HG03521 (cell line): ENCODE measurements around the gene PACSIN2.

Source experiments
- ATAC-seq: cut with Tn5 transposase; IDR thresholded peaks from one replicate; pipeline ENCODE4 v1.9.1; 2021; ENCODE audit warnings: mild to moderate bottlenecking, moderate library complexity; ENCODE audit not compliant: unreplicated experiment

The PACSIN2 gene

GRCh38 chr22:42869888-42870480 is 145.0 kb downstream of the PACSIN2 start:
- ATAC-seq, result no peak

GRCh38 chr22:42869463-42869862 is 145.5 kb downstream of the PACSIN2 start:
- ATAC-seq, result no peak

- no peak for ATAC-seq
These were observed 146.1 kb downstream of the PACSIN2 start for GRCh38 chr22:42868751-42869251.

- ATAC-seq, result no peak
These were observed 148.8 kb downstream of the PACSIN2 start for GRCh38 chr22:42866100-42866499.

DNA sequence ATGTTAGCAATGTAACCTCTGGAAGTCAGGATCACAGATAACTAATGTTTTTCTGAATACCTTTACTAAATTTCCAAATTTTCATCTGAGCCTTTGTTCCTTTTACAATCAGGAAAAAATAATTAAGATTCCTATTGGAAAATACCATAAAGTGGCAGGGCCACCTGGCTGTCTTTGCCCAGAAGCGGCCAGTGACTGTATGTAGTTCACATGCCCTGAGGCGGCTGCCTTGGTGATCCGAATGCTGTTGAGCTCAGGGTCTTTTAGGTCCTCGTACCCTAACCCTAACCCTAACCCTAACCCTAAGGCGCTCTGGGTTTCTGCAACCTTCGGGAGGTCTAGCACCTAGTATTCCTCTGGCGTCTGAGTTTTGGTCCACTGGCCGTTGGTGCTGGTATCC is 149.4 kb downstream of the PACSIN2 start:
- ATAC-seq, result no peak

DNA sequence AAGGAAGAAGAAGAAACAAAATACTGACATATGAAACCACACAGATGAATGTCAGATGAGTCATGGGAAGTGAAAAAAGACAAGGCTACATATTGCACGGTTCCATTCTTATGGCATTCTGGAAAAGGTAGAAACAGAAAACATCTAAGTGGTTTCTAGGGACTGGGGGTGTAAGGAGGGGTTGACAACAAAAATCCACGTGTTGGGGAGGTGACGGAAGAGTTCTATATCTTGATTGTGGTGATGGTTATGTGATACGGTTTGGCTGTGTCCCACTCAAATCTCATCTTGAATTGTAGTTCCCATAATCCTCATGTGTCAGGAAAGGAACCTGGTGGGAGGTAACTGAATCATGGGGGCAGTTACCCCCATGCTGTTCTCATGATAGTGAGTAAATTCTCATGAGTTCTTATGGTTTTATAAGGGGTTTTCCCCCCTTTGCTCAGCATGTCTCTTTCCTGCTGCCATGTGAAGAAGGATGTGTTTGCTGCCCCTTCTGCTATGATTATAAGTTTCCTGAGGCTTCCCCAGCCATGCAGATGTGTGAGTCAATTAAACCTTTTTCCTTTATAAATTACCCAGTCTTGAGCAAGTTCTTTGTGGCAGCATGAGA is 151.5 kb downstream of the PACSIN2 start:
- ATAC-seq, result no peak

- ATAC-seq, result no peak
These were observed 152.8 kb downstream of the PACSIN2 start for GRCh38 chr22:42862045-42862734.

DNA sequence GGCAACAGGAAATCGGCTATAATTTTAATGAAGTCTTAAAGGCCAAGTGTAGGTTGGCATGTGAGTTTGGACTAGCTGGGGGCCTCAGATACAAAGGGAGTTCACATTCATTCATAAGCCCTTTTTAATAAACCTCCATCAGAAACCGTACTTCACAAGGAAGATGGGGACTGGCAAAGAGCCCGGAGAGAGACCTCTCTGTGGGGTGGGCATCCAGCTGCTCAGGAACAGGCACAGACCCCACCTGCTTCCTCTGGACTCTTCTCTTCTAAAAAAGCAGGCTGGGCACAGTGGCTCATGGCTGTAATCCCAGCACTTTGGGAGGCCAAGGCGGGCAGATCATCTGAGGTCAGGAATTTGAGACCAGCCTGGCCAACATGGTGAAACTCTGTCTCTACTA is 154.0 kb downstream of the PACSIN2 start:
- no peak for ATAC-seq

DNA sequence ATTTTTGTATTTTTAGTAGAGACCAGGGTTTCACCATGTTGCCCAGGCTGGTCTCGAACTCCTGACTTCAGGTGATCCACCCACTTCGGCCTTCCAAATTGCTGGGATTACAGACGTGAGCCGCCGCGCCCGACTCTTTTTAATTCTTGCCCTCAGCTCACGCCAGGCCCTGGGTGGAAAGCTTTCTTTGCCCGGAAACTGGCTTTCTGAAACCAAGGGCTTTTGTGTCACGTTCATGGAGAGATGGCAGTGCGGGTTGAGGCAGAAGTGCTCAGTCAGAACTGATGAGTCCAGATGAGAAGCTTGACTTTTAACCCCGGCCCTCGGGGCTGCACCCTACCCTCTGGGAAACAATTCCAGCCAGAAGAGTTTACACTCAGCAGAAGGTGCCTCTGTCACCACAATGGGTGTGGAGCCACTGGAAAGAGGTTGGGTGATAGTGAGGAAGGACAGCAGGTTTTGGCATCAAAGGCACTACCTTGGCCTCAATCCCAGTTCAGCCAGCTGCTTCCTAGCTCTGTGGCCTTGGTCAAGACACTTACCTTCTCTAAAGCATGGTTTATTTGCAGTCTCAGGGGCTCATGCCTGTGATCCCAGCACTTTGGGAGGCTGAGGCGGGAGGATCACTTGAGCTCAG is 157.0 kb downstream of the PACSIN2 start:
- ATAC-seq, result no peak

GRCh38 chr22:42856865-42857704 is 157.9 kb downstream of the PACSIN2 start, which contains the start of gene ARFGAP3:
Gene ARFGAP3, minus strand, starts transcription at chr22:42857273. Its CDS starts 91 bp downstream, at chr22:42857182.
- peak; percentile 80 for ATAC-seq

GRCh38 chr22:42856179-42856864 is 158.6 kb downstream of the PACSIN2 start:
- ATAC-seq, result peak; percentile 20

GRCh38 chr22:42855721-42856120 is 159.2 kb downstream of the PACSIN2 start:
- no peak for ATAC-seq

- ATAC-seq, result no peak
These were observed 159.7 kb downstream of the PACSIN2 start for GRCh38 chr22:42855211-42855610.

DNA sequence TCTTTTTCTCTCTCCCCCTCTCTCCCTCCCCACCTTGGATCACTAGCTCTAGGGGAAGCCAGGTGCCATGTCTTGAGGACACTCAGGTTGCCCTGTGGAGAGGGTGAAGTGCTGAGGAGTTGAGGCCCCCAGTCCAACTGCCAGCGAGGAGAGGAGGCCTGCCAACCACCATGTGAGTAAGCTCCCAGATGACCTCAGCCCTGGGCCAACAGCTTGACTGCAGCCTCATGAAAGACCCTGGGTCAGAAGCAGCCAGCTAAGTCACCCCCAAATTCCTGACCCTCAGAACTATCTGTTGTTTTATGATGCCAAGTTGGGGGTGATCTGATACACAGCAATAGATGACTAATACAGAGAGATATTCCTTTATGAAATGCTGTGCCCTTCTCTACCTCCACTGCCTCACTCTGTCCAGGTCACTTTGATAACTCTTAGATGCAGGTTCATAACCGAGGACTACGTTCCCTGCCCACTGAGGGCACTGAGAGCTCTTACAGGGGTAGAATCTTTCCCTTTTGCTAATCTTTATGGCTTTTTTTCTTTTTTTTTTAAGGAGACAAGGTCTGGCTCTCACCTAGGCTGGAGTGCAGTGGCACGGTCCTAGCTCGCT is 165.9 kb downstream of the PACSIN2 start:
- ATAC-seq, result no peak

DNA sequence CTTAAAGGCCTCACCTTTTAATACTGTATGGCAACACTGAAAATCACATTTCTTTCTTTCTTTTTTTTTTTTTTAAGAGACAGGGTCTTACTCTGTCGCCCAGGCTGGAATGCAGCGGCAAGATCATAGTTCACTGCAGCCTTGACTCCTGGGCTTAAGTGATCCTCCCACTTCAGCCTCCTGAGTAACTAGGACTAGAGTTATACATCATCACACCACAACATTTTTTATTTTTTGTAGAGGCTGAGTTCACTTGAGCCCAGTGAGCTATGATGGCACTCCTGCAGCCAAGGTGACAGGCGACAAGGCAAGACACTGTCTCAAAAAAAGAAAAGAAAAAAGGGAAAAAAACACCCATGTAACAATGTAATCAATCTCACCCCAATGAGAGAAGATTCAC is 167.8 kb downstream of the PACSIN2 start:
- ATAC-seq, result no peak

GRCh38 chr22:42844756-42845155 is 170.2 kb downstream of the PACSIN2 start:
- no peak for ATAC-seq

DNA sequence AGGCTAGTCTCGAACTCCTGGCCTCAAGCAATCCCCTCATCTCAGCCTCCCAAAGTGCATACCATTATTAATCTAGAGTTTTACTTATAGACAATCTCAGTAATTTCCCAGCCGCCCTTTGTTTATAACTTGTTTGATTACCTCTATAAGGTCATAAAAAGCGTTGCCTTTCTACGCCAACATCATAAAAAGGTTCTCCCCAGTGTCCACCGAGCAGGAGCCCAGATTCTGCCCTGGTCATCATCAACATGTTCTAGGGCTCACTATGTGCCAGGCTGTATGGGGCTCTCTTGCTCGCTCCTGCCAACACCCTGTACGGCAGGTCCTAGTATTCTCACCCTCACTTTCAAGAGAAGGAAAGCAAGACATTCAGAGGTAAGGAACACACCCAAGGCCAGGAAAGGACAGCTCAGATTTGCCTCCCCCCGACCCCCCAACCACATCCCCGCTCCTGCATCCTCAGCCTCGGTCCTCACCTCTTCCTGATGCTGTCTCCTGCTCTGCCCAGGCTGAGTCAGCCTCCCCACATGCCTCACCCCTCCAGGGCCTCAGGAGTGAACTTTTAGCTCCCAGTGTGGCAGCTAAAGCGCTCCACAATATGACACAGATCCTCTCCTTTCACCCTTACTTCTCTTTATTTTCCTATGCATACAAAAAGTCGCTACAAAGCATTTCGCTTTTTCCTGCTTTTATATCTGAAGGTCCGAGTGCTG is 172.1 kb downstream of the PACSIN2 start:
- ATAC-seq, result no peak

DNA sequence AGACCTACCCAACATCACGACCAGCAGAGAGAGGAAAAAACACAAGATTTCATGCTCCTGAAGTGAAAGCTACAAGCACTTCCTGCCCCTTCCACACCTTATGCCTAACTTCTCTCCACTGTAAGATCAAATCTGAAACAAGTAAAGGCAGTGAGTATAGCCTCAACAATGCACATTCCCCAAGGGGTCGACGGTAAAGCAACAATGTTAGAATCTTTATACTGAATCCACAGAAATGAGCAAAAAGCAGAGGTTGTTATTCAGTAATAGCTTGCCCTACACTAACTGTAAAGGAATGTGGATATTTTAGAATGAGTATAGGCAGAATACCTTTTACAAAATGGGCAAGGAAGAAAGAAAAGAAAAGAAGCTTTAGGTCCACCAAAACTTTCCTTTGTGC is 173.5 kb downstream of the PACSIN2 start:
- no peak for ATAC-seq

DNA sequence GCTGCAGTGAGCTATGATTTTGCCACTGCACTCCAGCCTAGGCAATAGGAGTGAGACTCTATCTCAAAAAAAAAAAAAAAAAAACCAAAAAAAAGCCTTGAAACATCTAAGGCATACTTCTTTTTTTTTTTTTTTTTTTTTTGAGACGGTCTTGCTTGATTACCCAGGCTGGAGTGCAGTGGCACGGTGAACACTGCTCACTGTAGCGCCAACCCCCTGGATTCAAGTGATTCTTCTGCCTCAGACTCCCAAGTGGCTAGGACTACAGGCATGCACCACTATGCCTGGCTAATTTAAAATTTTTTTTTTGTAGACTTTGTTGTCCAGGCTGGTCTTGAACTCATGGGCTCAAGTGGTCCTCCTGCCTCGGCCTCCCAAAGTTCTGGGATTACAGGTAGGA is 177.4 kb downstream of the PACSIN2 start:
- ATAC-seq, result no peak
